ENCODE measurements around the gene CNIH3. TPM values are rescaled to one million over a fixed set of nuclear protein-coding genes. Genes with fewer than 3 reads are reported as not detected.

The CNIH3 gene
- total RNA-seq, 4 donors from 2014 or later, result 0.81 to 2.2 (median 1.4) TPM

GRCh38 chr1:224724566-224724965, 108.4 kb downstream of the CNIH3 start:
- Histone ChIP-seq H3K9me3 (no peaks in the 10 kb centered on the region), H3K36me3 (no peaks in the 10 kb centered on the region), H3K27me3 (peaks cover 3% of the 10 kb centered on the region), H3K4me3 (no peak overlapping the region), H3K4me1 (peaks cover 0 to 5% (median 0%) of the 10 kb centered on the region in 3 donors), H3K27ac (no peak overlapping the region)
- no peak for ATAC-seq
- WGBS, 2 donors (ENCODE audit: low coverage in 1 of 2), result 80 to 91% methylated on average over 2 of the region's 2 CpGs
- TF ChIP-seq EP300 (IDR thresholded peaks at IDR 0.05) (no peak), POLR2A (IDR thresholded peaks at IDR 0.05) (no peak), POLR2AphosphoS5 (IDR thresholded peaks at IDR 0.05) (no peak), CTCF (IDR thresholded peaks at IDR 0.05) (no peak)

- TF ChIP-seq EP300 (IDR thresholded peaks at IDR 0.05) (no peak), CTCF (IDR thresholded peaks at IDR 0.05) (no peak), POLR2AphosphoS5 (IDR thresholded peaks at IDR 0.05) (no peak), POLR2A (IDR thresholded peaks at IDR 0.05) (no peak)
- Histone ChIP-seq H3K4me3 (no peak overlapping the region), H3K27ac (peak overlapping the region in 2 of 4 donors; percentile 29 to 31), H3K27me3 (no peaks in the 10 kb centered on the region), H3K36me3 (no peaks in the 10 kb centered on the region), H3K9me3 (no peaks in the 10 kb centered on the region), H3K4me1 (peaks cover 0 to 5% (median 0%) of the 10 kb centered on the region in 3 donors)
- peak; percentile 67 for ATAC-seq
- WGBS, 2 donors (ENCODE audit: low coverage in 1 of 2), result 73 to 77% methylated on average over 4 to 9 of the region's 10 CpGs
Measured at GRCh38 chr1:224726441-224727182, 110.5 kb downstream of the CNIH3 start.

- Histone ChIP-seq H3K4me1 (peaks cover 0 to 5% (median 0%) of the 10 kb centered on the region in 3 donors), H3K27ac (peak overlapping the region in 2 of 4 donors; percentile 29 to 31), H3K9me3 (no peaks in the 10 kb centered on the region), H3K4me3 (no peak overlapping the region), H3K36me3 (no peaks in the 10 kb centered on the region), H3K27me3 (no peaks in the 10 kb centered on the region)
- TF ChIP-seq EP300 (IDR thresholded peaks at IDR 0.05) (no peak), POLR2A (IDR thresholded peaks at IDR 0.05) (no peak), CTCF (IDR thresholded peaks at IDR 0.05) (no peak), POLR2AphosphoS5 (IDR thresholded peaks at IDR 0.05) (no peak)
- WGBS, 2 donors (ENCODE audit: low coverage in 1 of 2), result 56 to 70% methylated on average over 3 to 5 of the region's 6 CpGs
- peak; percentile 42 for ATAC-seq
Measured at GRCh38 chr1:224727351-224728289, 111.5 kb downstream of the CNIH3 start.

- Histone ChIP-seq H3K27ac (no peak overlapping the region), H3K36me3 (no peaks in the 10 kb centered on the region), H3K9me3 (no peaks in the 10 kb centered on the region), H3K27me3 (no peaks in the 10 kb centered on the region), H3K4me3 (no peak overlapping the region), H3K4me1 (peaks cover 0 to 10% (median 0%) of the 10 kb centered on the region in 3 donors)
- TF ChIP-seq POLR2AphosphoS5 (IDR thresholded peaks at IDR 0.05), result no peak
- no peak for TF ChIP-seq CTCF (IDR thresholded peaks at IDR 0.05)
- no peak for TF ChIP-seq EP300 (IDR thresholded peaks at IDR 0.05)
- TF ChIP-seq POLR2A (IDR thresholded peaks at IDR 0.05), result no peak
- WGBS, 2 donors (ENCODE audit: low coverage in 1 of 2), result 67% methylated on average over 1 of the region's 1 CpG; no CpG with 5 or more reads in 1 of the 2 donors
- ATAC-seq, result no peak
Measured at GRCh38 chr1:224730540-224730939, 114.4 kb downstream of the CNIH3 start.
